RCC 7860 (cell line): ENCODE data around the gene LHX1.
A peak's percentile ranks its signal among the peaks of the same experiment; 100 is the strongest.

Source experiments
- DNase-seq: peaks from one replicate; pipeline ENCODE4 v3.0.0-alpha.2; 2015; ENCODE audit warnings: low spot score
- FAIRE-seq: peaks from 2 replicates; lab custom pipeline; 2012; peaks lifted over from hg19 to GRCh38; lab: Jason Lieb, UNC

The LHX1 gene

DNA sequence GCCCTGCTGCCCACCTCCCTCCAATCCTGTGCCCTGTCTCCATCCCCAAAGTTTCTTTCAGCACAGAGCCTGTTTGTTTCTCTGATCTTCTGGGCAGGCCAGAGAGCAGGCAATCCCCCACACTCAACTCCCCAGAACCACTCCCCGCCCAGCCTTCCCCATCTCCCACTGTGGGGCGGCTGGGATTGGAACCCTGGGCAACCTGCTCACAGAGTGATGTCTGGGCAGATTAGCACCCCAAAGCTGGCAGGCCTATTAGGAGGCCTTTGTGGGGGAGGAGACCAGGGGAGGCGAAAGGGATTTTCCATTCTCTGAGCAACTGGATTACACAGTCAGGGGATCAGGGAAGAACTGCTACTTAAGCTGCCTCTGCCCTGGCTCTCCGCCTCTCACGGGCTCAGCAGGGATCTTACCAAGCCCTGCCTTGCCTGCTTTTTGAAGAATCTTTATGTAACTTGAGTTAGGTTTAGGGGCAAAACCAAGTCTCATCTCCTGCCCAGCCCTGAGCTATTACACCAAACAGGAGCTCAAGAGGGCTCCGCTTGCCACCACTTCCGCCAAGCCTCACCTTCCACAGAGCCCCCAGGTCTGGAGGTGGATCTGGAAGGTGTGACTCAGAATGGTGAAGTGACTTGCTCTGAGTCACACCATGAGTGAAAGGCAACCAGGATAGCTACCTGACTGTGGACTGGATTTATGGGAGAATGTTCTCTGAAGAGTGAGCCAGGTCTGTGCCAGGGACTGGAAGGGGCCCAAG is 16.0 kb upstream of the LHX1 start:
- peak; percentile 98 for DNase-seq
- FAIRE-seq, result no peak

DNA sequence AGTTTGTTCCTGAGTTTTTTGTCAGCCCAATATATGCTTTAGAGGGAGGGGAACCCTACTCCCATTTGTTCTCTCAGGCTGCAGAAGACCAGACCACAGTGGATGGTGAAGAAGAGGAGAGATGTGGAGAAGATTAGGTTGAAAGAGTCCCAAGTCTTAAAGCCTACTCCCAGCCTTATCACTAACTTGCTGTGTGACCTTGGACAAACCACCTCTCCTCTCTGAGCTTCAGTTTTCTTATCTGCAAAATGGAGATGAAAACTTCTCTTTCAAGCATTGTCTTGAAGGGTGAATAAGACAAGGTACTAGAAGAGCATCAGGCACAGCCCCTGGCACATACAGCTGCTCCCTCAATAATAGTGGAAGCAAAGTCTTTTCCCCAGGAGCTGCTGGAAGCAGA is 15.1 kb upstream of the LHX1 start:
- DNase-seq, result no peak
- no peak for FAIRE-seq

- DNase-seq, result no peak
These were observed 13.5 kb upstream of the LHX1 start for GRCh38 chr17:36923814-36924221.

GRCh38 chr17:36926226-36926625 is 11.0 kb upstream of the LHX1 start:
- no peak for FAIRE-seq
- no peak for DNase-seq

More at GRCh38 chr17:36923814-36924221, 13.5 kb upstream of the LHX1 start:
- no peak for FAIRE-seq

GRCh38 chr17:36926701-36927100 is 10.6 kb upstream of the LHX1 start:
- FAIRE-seq, result no peak
- DNase-seq, result no peak

DNA sequence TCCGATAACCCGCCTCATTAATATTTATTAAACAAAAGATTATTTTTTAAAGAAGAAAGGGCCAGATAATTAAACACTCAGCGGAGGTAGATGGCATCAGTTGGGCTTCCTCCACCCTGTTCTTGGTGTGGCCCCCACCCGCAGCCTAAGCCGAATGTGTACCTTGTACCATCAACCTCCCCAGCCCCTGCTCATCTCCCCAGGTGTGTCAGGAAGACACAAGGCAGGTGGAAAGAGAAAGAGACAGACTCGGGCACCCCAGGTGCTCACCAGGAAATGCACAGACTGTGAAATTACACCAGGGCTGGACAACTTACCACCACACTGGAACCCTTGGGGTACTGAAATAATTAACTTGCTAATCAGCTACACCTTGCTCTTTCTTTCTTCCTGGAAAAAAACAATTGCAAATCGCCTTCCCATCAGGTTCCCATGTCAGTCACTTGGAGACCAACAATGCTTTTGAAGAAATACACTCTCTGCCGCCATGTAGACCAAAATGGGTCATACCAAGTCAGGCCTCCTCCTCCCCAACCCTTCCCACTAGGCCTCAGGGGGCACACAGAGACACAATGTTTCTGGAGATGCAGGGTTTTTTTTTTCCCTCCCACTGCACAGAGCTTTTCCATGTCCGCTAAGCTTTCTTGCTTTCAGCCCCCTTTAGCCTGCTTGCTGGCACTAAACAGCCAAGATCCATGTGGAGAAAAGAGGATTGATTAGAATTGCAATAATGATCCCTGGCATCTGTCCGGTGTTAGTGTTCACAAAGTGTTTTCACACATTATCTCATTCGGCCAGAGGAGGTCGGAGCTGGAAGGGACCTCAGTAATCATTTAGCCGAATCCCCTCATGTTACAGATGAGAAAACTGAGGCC is 8.6 kb upstream of the LHX1 start:
- DNase-seq (no peak), FAIRE-seq (no peak)

- FAIRE-seq (no peak), DNase-seq (no peak)
These were observed 7.3 kb upstream of the LHX1 start for GRCh38 chr17:36929851-36930582.

DNA sequence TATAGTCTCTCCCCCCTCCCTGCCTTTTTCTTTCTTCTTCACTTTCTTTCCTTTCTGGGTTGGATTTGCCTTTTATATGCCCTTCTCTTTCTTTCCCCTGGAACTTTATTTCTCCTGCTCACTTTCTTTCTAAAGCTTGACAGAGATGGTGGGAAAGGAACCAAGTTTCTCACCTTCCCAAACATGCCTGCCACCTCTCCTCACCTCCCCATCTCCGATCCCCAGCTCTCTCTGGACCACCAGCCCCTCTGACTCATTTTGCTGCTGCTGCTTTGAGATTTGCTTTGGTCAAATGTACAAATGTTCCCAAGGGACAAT is 6.7 kb upstream of the LHX1 start:
- DNase-seq (no peak), FAIRE-seq (no peak)

DNA sequence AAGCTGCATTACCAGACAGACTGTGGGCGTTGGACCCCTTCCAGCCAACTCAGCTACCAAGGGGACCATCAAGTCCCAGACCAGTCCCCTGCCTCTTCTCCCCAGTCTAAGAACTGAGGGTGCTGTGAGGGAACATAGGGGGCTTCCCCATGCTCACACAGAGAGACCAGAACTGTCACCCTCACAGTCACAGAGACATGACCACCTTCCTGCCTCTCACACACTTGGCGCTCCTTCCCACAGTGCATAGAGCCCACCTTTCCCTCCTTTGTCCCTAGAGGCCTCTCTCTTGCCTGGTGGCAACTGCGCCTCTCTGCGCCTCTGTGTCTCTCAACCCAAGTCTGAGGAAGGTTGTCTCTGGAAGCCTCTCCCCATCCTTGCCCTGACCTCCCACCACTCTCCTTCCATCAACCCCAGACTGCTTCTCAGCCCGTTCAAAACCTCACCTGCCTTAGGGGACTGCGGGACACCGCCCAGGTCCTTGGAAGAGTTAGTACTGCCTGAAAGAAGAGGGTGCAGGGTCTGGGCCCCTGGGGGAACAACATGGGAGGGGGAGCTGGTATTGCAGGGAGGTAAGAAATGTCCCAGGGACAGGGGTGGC is 6.1 kb upstream of the LHX1 start:
- FAIRE-seq, result no peak
- DNase-seq, result no peak

GRCh38 chr17:36931697-36932382 is 5.4 kb upstream of the LHX1 start:
- DNase-seq (no peak), FAIRE-seq (no peak)

DNA sequence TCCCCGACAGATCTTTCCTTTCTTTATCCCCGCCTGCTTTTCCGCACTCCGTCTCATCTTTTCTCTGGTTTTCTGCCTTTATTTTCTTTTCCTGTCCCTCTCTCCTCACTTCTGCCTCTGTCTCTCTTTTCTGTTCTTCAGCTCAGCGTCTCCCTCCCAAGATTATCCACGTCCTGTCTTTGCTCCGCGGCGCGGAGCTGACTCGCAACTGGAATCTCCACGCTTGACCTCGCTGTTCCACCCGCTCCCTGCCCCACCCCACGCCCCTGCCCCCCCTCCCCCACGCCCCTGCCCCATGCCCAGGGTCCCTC is 4.9 kb upstream of the LHX1 start:
- no peak for FAIRE-seq
- no peak for DNase-seq

DNA sequence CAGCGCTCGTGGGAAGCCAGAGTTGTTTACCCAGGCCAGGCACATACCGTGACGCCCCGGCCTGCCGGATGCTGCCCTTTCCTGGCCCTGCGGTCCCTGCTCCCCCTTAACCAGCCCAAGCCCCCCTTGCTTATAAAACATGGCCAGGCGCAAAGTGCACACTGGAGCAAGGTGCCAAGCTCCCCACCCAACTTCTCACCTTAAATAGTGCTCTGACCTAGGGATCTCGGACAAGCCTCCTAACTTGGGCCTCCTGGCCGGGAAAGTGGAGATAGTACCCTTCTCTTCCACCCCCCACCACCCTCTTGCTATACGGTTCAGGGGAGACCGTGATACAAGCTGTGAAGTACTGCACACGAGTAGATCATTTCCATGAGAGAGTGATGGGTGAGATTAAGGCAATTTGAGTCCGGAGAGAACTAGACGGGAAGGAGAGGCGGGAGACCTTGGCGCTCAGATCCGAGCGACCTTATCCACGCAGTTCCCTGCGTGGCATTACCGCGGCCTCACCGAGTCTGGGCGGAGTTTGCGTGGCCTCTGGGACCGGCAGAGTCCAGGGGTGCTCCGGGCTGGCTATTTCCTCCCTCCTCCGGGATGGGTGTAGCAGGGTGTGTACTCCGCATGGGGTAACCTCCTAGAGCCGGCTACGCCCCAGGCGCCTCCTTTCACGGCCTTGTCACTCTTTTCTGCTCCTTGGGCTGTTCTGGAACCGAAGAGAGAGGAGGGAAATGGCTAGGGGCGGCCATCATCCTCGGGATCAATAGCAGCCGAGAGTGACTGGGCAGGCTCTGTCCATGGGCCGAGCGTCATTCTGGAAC is 4.4 kb upstream of the LHX1 start:
- DNase-seq, result no peak
- no peak for FAIRE-seq

- FAIRE-seq (no peak), DNase-seq (no peak)
These were observed 3.6 kb upstream of the LHX1 start for GRCh38 chr17:36933512-36934143.

DNA sequence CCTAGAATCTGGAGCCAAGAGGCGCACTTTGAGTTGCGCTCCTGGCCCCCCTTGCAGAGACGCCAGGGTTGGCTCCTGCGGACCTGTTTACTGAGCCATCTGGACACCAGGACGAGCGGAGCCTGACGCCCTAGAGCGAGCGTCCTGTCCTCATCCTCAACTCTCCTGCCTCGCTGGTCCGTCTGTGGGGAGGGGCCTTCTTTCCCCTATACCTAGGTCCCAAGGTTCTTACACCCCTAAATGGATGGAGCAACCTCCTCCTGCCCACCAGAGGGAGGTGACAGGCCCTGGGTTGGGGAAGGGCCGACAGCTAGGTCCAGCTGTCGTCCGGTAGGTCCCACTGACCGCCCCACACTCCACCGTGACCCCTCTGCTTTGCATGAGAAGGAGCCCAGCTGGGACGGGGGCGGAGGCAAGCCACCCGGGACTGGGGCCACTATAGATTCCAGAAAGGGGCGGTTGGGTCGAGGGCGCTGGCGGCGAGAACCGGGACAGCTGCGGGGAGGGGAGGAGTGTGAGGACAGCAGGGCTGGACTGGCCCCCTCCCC is 3.1 kb upstream of the LHX1 start:
- DNase-seq (no peak), FAIRE-seq (no peak)

GRCh38 chr17:36934692-36935630 is 2.3 kb upstream of the LHX1 start:
- FAIRE-seq, result no peak
- DNase-seq, result peak; percentile 42

- DNase-seq (peak; percentile 73), FAIRE-seq (no peak)
These were observed 1.4 kb upstream of the LHX1 start for GRCh38 chr17:36935671-36936454.

GRCh38 chr17:36936455-36937000 is 747 bp upstream of the LHX1 start:
- FAIRE-seq (no peak), DNase-seq (peak; percentile 60)
